Measurements from ENCODE around the gene CSMD2. TPM values are rescaled to one million over a fixed set of nuclear protein-coding genes. Genes with fewer than 3 reads are reported as not detected.

The CSMD2 gene
- total and polyA plus RNA-seq, 2 of the 4 experiments (the other 2 are of a cell fraction), result under 0.01 to 0.36 TPM

GRCh38 chr1:33712186-33712585, 452.8 kb downstream of the CSMD2 start:
- TF ChIP-seq CHD1 (IDR thresholded peaks at IDR 0.05; ENCODE audit: low read depth, low read length), result no peak
- TF ChIP-seq RCOR1 (IDR thresholded peaks at IDR 0.05; ENCODE audit: insufficient replicate concordance, low read length), result no peak
- no peak for TF ChIP-seq CTCF (conservative IDR thresholded peaks at IDR 0.05; ENCODE audit: low read depth, low read length)
- no peak for TF ChIP-seq MAFK (IDR thresholded peaks at IDR 0.05; ENCODE audit: low read depth, low read length)
- no peak for TF ChIP-seq SMC3 (IDR thresholded peaks at IDR 0.05; ENCODE audit: low read depth, low read length)
- TF ChIP-seq BHLHE40 (IDR thresholded peaks at IDR 0.05; ENCODE audit: low read depth, low read length), result no peak
- no peak for TF ChIP-seq MXI1 (IDR thresholded peaks at IDR 0.05; ENCODE audit: borderline replicate concordance, low read depth, low read length)
- TF ChIP-seq RAD21 (IDR thresholded peaks at IDR 0.05; ENCODE audit: low read length), result no peak
- no peak for TF ChIP-seq MAZ (IDR thresholded peaks at IDR 0.05; ENCODE audit: borderline replicate concordance, low read depth, low read length)
- no peak for TF ChIP-seq FOS (IDR thresholded peaks at IDR 0.05; ENCODE audit: low read depth, low read length)
- no peak for TF ChIP-seq CEBPB (IDR thresholded peaks at IDR 0.05; ENCODE audit: low read depth, low read length)
- dilution Hi-C loops (cut with HindIII; ENCODE audit: low sequenced_read_pairs, unreplicated experiment), result no loop called here
- no peak for ATAC-seq (ENCODE audit: low read depth)

More at GRCh38 chr1:33712186-33712585, 452.8 kb downstream of the CSMD2 start:
- Histone ChIP-seq H4K20me1 (ENCODE audit: insufficient read depth, low read length) (no peaks in the 10 kb centered on the region), H2BK5ac (ENCODE audit: low read depth, low read length, poor library complexity, severe bottlenecking) (no peak overlapping the region), H2AK9ac (replicated peaks; ENCODE audit: low read depth, low read length, poor library complexity) (no peak overlapping the region), H2AK5ac (ENCODE audit: low read depth, low read length) (no peak overlapping the region), H3K79me1 (ENCODE audit: low read depth in 1 of 2, low read length in 2 of 2) (no peaks in the 10 kb centered on the region), H3K4ac (ENCODE audit: low read depth, low read length) (no peak overlapping the region), H4K8ac (ENCODE audit: low read depth in 2 of 2, low read length in 2 of 2) (no peak overlapping the region), H2AFZ (replicated peaks; ENCODE audit: low read length, poor library complexity) (no peak overlapping the region), H3K9me1 (ENCODE audit: insufficient read depth, low read length) (no peaks in the 10 kb centered on the region), H2BK20ac (ENCODE audit: low read depth, low read length) (no peak overlapping the region), H3K56ac (ENCODE audit: extremely low read depth, insufficient read depth, low read length) (no peak overlapping the region), H2BK120ac (ENCODE audit: low read depth, low read length) (no peak overlapping the region), H3K27me3 (ENCODE audit: control insufficient read depth, insufficient read depth, low read length) (no peaks in the 10 kb centered on the region), H4K5ac (ENCODE audit: low read depth, low read length) (no peak overlapping the region), H3K4me2 (ENCODE audit: low read depth, low read length) (no peak overlapping the region), H3K4me3 (ENCODE audit: insufficient read depth, low read depth, low read length) (no peak overlapping the region), H2BK15ac (ENCODE audit: low read depth, low read length) (no peak overlapping the region), H4K91ac (ENCODE audit: insufficient read depth, low read depth, low read length) (no peak overlapping the region), H3K14ac (replicated peaks; ENCODE audit: low read depth, low read length) (no peak overlapping the region), H3K9ac (ENCODE audit: low read depth, low read length) (no peak overlapping the region), H3K9me3 (ENCODE audit: control insufficient read depth, insufficient read depth, low read length) (peaks cover 2% of the 10 kb centered on the region; the same call in 1 of the 2 replicates), H3K4me1 (ENCODE audit: control insufficient read depth, insufficient read depth, low read length) (no peaks in the 10 kb centered on the region), H3K18ac (ENCODE audit: low read depth, low read length) (no peak overlapping the region), H3K36me3 (ENCODE audit: control insufficient read depth, insufficient read depth, low read length) (no peaks in the 10 kb centered on the region), H3K27ac (ENCODE audit: insufficient read depth, low read length) (no peak overlapping the region), H3K23ac (ENCODE audit: low read depth, low read length) (no peak overlapping the region)
- in situ Hi-C loops (cut with MboI; ENCODE audit: low sequenced_read_pairs), result no loop called here
- no peak for DNase-seq
- CTCF ChIA-PET, result no interaction called here
- no TSS peak for BruUV-seq (replicated peaks)
- intact Hi-C loops (cut with micrococcal nuclease), result no loop called here
- WGBS, 2 experiments (ENCODE audit: extremely low coverage in 2 of 2, insufficient read length in 1 of 2), result 20% methylated on average over 3 of the region's 6 CpGs; no CpG with 5 or more reads in 1 of the 2 experiments
- POLR2A ChIA-PET (ENCODE audit: unreplicated experiment), result no interaction called here
